ENCODE data around the gene RAB44.

The RAB44 gene

GRCh38 chr6:36771145-36771544 is 73.5 kb downstream of the RAB44 start:
- no peak for DNase-seq (ENCODE audit: low read depth in 2 of 2)

GRCh38 chr6:36772397-36772796 is 74.8 kb downstream of the RAB44 start:
- no peak for DNase-seq (ENCODE audit: low read depth in 2 of 2)

- DNase-seq (ENCODE audit: low read depth in 2 of 2): no peak
Observed at GRCh38 chr6:36774331-36774730, 76.7 kb downstream of the RAB44 start.

- DNase-seq (ENCODE audit: low read depth in 2 of 2): no peak
Observed at GRCh38 chr6:36776167-36776566, 78.5 kb downstream of the RAB44 start.

GRCh38 chr6:36777801-36778200 is 80.2 kb downstream of the RAB44 start:
- DNase-seq (ENCODE audit: low read depth in 2 of 2): no peak

GRCh38 chr6:36779227-36779626 is 81.6 kb downstream of the RAB44 start:
- no peak for DNase-seq (ENCODE audit: low read depth in 2 of 2)

- DNase-seq (ENCODE audit: low read depth in 2 of 2): no peak
Observed at GRCh38 chr6:36780442-36781177, 83.0 kb downstream of the RAB44 start.

- no peak for DNase-seq (ENCODE audit: low read depth in 2 of 2)
Observed at GRCh38 chr6:36781669-36782068, 84.0 kb downstream of the RAB44 start.

All from activated CD4-positive, alpha-beta T cell treated with anti-CD3 and anti-CD28 coated beads for 24 hours (primary cell).